ENCODE measurements around the gene GDPD4. TPM values are rescaled to one million over a fixed set of nuclear protein-coding genes. Genes with fewer than 3 reads are reported as not detected.

Gene GDPD4
- total RNA-seq, 1 experiment from 2014 or later, result not detected

DNA sequence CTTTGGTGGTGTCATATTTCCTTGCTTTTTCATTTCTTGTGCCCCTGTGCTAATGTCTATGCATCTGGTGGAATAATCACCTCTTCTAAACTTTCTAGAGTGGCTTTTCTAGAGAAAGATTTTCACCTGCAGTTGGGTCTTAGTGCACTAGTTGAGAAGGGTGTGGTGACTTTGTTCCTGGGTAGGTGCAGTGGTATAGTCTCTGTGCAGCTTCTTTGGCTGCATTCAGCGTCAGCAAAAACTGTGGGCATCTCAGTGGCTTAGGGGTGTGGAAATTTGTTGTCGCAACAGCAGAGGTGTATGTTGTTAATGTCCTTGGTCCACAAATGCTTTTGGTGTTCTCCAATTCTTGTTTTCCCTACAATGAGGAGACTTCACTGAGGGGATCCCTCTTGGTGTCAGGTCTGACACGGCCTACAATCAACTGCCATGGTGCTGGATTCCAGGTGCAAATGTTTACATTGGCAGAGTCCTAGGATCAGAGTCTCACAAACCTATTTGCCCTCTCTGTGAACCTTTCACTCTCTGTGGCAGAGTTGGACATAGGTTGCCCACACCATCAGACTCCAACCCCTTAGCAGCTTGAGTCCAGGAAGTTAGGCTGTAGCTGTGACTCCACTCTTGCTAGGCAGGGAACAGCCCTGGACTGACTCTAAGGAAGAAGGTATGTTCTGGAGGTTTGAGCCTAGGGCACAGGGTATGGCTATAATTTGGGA, 48.8 kb downstream of the GDPD4 start:
- Histone ChIP-seq H3K9me3 (ENCODE audit: low read depth, low read length, poor library complexity, severe bottlenecking) (no peaks in the 10 kb centered on the region), H3K4me1 (ENCODE audit: insufficient read depth, low read length, poor library complexity, severe bottlenecking) (no peaks in the 10 kb centered on the region), H3K4me3 (ENCODE audit: low read depth, low read length, poor library complexity, severe bottlenecking) (no peak overlapping the region), H3K36me3 (ENCODE audit: insufficient read depth, low read length, poor library complexity, severe bottlenecking) (no peaks in the 10 kb centered on the region), H3K27ac (ENCODE audit: low read depth, low read length, poor library complexity, severe bottlenecking) (no peak overlapping the region), H3K27me3 (replicated peaks; ENCODE audit: insufficient read depth, low read depth, low read length, poor library complexity) (no peaks in the 10 kb centered on the region)
- POLR2A ChIA-PET (ENCODE audit: low non-redundant PET), result no interaction called here
- no peak for DNase-seq (ENCODE audit: low spot score)
- TF ChIP-seq EZH2 (IDR thresholded peaks at IDR 0.05; ENCODE audit: borderline replicate concordance, low read depth, low read length, poor library complexity, severe bottlenecking), result no peak
- BruUV-seq (replicated peaks), result no TSS peak
- intact Hi-C loops (cut with micrococcal nuclease; ENCODE audit: unreplicated experiment), result no loop called here
- CTCF ChIA-PET, result no interaction called here

DNA sequence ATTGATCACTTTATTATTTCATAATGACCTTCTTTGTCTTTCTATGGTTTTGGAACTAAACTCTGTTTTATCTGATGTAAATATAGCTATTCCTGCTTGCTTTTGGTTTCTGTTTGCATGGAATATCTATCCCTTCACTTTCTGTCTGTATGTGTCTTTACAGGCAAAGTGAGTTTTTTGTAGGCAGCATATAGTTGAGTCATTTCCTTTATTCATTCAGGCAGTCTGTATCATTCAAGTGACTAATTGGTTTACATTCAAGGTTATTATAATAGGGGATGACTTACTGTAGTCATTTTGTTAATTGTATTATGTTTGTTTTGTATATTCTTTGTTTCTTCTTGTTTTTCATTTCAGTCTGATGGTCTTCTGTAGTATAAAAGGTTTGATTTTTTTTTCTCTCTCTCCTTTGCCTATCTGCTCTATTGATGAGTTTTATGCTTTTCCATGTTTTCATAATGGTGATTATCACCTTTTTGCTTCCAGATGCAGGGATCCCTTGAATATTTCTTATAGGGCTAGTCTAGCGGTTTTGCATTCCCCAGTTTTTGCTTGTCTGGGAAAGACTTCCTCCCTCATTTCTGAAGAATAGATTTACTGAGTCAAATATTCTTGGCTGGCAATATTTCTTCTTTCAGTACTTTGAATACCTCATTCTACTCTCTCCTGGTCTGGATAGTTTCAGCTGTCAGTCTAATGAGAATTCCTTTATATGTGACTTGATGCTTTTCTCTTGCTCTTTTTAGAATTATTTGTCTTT, 50.4 kb downstream of the GDPD4 start:
- no TSS peak for BruUV-seq (replicated peaks)
- intact Hi-C loops (cut with micrococcal nuclease; ENCODE audit: unreplicated experiment), result no loop called here
- Histone ChIP-seq H3K27me3 (replicated peaks; ENCODE audit: insufficient read depth, low read depth, low read length, poor library complexity) (no peaks in the 10 kb centered on the region), H3K9me3 (ENCODE audit: low read depth, low read length, poor library complexity, severe bottlenecking) (no peaks in the 10 kb centered on the region), H3K27ac (ENCODE audit: low read depth, low read length, poor library complexity, severe bottlenecking) (no peak overlapping the region), H3K4me1 (ENCODE audit: insufficient read depth, low read length, poor library complexity, severe bottlenecking) (no peaks in the 10 kb centered on the region), H3K4me3 (ENCODE audit: low read depth, low read length, poor library complexity, severe bottlenecking) (no peak overlapping the region), H3K36me3 (ENCODE audit: insufficient read depth, low read length, poor library complexity, severe bottlenecking) (no peaks in the 10 kb centered on the region)
- POLR2A ChIA-PET (ENCODE audit: low non-redundant PET), result no interaction called here
- CTCF ChIA-PET, result no interaction called here
- no peak for TF ChIP-seq EZH2 (IDR thresholded peaks at IDR 0.05; ENCODE audit: borderline replicate concordance, low read depth, low read length, poor library complexity, severe bottlenecking)
- TF ChIP-seq, protein P1, sequence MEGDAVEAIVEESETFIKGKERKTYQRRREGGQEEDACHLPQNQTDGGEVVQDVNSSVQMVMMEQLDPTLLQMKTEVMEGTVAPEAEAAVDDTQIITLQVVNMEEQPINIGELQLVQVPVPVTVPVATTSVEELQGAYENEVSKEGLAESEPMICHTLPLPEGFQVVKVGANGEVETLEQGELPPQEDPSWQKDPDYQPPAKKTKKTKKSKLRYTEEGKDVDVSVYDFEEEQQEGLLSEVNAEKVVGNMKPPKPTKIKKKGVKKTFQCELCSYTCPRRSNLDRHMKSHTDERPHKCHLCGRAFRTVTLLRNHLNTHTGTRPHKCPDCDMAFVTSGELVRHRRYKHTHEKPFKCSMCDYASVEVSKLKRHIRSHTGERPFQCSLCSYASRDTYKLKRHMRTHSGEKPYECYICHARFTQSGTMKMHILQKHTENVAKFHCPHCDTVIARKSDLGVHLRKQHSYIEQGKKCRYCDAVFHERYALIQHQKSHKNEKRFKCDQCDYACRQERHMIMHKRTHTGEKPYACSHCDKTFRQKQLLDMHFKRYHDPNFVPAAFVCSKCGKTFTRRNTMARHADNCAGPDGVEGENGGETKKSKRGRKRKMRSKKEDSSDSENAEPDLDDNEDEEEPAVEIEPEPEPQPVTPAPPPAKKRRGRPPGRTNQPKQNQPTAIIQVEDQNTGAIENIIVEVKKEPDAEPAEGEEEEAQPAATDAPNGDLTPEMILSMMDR (conservative IDR thresholded peaks at IDR 0.05; ENCODE audit: low read depth, low read length), result no peak
- peak; percentile 68 for DNase-seq (ENCODE audit: low spot score)

DNA sequence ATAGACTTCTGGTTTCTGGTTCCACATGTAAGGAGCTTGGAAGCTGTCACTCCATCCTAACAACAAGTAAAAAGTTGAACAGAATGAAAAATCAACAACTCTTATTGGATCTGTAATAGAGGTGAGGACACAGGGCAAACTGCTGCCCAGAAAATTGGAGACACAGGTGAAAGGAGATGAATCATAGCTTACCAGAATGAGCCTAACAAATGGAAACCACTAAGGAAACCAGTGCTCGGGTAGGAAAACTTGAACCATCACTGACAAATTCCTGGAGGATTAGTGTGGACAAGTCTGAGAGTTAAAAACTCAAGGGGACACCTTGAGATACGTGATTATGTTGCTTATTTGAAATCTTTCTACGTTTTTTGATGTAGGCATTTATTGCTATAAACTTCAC, 52.1 kb downstream of the GDPD4 start:
- BruUV-seq (replicated peaks), result no TSS peak
- Histone ChIP-seq H3K27ac (ENCODE audit: low read depth, low read length, poor library complexity, severe bottlenecking) (no peak overlapping the region), H3K27me3 (replicated peaks; ENCODE audit: insufficient read depth, low read depth, low read length, poor library complexity) (no peaks in the 10 kb centered on the region), H3K4me1 (ENCODE audit: insufficient read depth, low read length, poor library complexity, severe bottlenecking) (peaks cover 6% of the 10 kb centered on the region), H3K36me3 (ENCODE audit: insufficient read depth, low read length, poor library complexity, severe bottlenecking) (no peaks in the 10 kb centered on the region), H3K4me3 (ENCODE audit: low read depth, low read length, poor library complexity, severe bottlenecking) (no peak overlapping the region), H3K9me3 (ENCODE audit: low read depth, low read length, poor library complexity, severe bottlenecking) (no peaks in the 10 kb centered on the region)
- DNase-seq (ENCODE audit: low spot score), result no peak
- TF ChIP-seq, protein P1 (conservative IDR thresholded peaks at IDR 0.05; ENCODE audit: low read depth, low read length), result no peak
- TF ChIP-seq EZH2 (IDR thresholded peaks at IDR 0.05; ENCODE audit: borderline replicate concordance, low read depth, low read length, poor library complexity, severe bottlenecking), result no peak
- intact Hi-C loops (cut with micrococcal nuclease; ENCODE audit: unreplicated experiment), result no loop called here
- POLR2A ChIA-PET (ENCODE audit: low non-redundant PET), result no interaction called here
- CTCF ChIA-PET, result no interaction called here
